Measurements from ENCODE around the gene CYFIP2. TPM values are rescaled to one million over a fixed set of nuclear protein-coding genes. Genes with fewer than 3 reads are reported as not detected.

The CYFIP2 gene
- total RNA-seq, 1 experiment from 2014 or later: 95.3 TPM

DNA sequence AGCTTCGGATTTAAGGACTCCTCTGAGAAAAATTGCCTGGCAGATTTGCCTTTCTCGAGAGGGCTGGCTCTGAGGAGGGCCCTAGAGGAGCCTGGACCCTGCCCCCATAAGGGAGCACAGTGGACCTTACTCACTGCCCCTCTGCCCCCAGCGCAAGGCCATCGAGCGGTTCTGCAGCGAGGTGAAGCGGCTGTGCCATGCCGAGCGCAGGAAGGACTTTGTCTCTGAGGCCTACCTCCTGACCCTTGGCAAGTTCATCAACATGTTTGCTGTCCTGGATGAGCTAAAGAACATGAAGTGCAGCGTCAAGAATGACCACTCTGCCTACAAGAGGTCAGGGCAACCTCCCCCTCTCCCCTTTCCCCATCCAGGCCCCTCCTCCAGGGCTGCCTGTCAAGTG, 34.6 kb downstream of the CYFIP2 start (continued):
- TF ChIP-seq, protein P1, sequence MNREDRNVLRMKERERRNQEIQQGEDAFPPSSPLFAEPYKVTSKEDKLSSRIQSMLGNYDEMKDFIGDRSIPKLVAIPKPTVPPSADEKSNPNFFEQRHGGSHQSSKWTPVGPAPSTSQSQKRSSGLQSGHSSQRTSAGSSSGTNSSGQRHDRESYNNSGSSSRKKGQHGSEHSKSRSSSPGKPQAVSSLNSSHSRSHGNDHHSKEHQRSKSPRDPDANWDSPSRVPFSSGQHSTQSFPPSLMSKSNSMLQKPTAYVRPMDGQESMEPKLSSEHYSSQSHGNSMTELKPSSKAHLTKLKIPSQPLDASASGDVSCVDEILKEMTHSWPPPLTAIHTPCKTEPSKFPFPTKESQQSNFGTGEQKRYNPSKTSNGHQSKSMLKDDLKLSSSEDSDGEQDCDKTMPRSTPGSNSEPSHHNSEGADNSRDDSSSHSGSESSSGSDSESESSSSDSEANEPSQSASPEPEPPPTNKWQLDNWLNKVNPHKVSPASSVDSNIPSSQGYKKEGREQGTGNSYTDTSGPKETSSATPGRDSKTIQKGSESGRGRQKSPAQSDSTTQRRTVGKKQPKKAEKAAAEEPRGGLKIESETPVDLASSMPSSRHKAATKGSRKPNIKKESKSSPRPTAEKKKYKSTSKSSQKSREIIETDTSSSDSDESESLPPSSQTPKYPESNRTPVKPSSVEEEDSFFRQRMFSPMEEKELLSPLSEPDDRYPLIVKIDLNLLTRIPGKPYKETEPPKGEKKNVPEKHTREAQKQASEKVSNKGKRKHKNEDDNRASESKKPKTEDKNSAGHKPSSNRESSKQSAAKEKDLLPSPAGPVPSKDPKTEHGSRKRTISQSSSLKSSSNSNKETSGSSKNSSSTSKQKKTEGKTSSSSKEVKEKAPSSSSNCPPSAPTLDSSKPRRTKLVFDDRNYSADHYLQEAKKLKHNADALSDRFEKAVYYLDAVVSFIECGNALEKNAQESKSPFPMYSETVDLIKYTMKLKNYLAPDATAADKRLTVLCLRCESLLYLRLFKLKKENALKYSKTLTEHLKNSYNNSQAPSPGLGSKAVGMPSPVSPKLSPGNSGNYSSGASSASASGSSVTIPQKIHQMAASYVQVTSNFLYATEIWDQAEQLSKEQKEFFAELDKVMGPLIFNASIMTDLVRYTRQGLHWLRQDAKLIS (CRISPR knock-in tag; IDR thresholded peaks at IDR 0.05; ENCODE audit: borderline replicate concordance): no peak
- TF ChIP-seq RELA (CRISPR knock-in tag; IDR thresholded peaks at IDR 0.05; ENCODE audit: borderline replicate concordance) (no peak), ZBTB21 (CRISPR knock-in tag; IDR thresholded peaks at IDR 0.05; ENCODE audit: borderline replicate concordance) (no peak), TCF7 (CRISPR knock-in tag; IDR thresholded peaks at IDR 0.05; ENCODE audit: low read depth) (no peak), KAT7 (CRISPR knock-in tag; IDR thresholded peaks at IDR 0.05; ENCODE audit: borderline replicate concordance) (no peak), CBFB (CRISPR knock-in tag; IDR thresholded peaks at IDR 0.05; ENCODE audit: low read depth) (no peak), NFE2L1 (CRISPR knock-in tag; IDR thresholded peaks at IDR 0.05) (no peak)
- TF ChIP-seq, protein P2, sequence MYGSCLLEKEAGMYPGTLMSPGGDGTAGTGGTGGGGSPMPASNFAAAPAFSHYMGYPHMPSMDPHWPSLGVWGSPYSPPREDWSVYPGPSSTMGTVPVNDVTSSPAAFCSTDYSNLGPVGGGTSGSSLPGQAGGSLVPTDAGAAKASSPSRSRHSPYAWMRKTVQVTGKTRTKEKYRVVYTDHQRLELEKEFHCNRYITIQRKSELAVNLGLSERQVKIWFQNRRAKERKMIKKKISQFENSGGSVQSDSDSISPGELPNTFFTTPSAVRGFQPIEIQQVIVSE (CRISPR knock-in tag; IDR thresholded peaks at IDR 0.05; ENCODE audit: borderline replicate concordance): no peak
- TF ChIP-seq, protein P3, sequence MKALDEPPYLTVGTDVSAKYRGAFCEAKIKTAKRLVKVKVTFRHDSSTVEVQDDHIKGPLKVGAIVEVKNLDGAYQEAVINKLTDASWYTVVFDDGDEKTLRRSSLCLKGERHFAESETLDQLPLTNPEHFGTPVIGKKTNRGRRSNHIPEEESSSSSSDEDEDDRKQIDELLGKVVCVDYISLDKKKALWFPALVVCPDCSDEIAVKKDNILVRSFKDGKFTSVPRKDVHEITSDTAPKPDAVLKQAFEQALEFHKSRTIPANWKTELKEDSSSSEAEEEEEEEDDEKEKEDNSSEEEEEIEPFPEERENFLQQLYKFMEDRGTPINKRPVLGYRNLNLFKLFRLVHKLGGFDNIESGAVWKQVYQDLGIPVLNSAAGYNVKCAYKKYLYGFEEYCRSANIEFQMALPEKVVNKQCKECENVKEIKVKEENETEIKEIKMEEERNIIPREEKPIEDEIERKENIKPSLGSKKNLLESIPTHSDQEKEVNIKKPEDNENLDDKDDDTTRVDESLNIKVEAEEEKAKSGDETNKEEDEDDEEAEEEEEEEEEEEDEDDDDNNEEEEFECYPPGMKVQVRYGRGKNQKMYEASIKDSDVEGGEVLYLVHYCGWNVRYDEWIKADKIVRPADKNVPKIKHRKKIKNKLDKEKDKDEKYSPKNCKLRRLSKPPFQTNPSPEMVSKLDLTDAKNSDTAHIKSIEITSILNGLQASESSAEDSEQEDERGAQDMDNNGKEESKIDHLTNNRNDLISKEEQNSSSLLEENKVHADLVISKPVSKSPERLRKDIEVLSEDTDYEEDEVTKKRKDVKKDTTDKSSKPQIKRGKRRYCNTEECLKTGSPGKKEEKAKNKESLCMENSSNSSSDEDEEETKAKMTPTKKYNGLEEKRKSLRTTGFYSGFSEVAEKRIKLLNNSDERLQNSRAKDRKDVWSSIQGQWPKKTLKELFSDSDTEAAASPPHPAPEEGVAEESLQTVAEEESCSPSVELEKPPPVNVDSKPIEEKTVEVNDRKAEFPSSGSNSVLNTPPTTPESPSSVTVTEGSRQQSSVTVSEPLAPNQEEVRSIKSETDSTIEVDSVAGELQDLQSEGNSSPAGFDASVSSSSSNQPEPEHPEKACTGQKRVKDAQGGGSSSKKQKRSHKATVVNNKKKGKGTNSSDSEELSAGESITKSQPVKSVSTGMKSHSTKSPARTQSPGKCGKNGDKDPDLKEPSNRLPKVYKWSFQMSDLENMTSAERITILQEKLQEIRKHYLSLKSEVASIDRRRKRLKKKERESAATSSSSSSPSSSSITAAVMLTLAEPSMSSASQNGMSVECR (CRISPR knock-in tag; IDR thresholded peaks at IDR 0.05; ENCODE audit: borderline replicate concordance): no peak
- TF ChIP-seq, protein P4, sequence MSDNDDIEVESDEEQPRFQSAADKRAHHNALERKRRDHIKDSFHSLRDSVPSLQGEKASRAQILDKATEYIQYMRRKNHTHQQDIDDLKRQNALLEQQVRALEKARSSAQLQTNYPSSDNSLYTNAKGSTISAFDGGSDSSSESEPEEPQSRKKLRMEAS (CRISPR knock-in tag; IDR thresholded peaks at IDR 0.05): no peak

DNA sequence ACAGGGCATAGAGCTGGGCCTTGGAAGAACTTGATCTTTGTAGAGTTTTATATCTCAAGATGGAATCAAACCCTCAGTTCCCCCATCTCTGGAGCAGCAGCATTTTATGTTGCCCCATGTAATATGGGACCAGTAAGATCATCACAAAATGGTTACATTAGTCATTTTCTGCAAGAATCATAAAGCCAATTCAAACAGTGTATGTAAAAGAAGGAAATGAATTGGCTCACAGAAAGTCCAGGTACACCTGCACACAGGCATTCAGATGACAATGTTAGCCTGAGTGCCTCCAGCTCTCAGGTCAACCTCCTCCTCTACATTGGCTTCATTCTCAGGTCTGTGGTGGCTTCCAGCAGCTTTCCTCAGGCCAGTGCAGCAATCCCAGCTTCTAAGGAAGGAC, 35.1 kb downstream of the CYFIP2 start:
- no peak overlapping the region for H3K27ac Mint-ChIP-seq
- ChIA-PET POLR2A (no interaction called here), CTCF (interaction anchor here (2.3 kb wide), 1 partner anchor 27 kb away, joined by 7 read pairs; no protein-coding TSS in a partner anchor)
- no peaks in the 10 kb centered on the region for H3K4me1 Mint-ChIP-seq
- H3K36me3 Mint-ChIP-seq: peaks cover 34% of the 10 kb centered on the region
- H3K9me3 Mint-ChIP-seq: no peaks in the 10 kb centered on the region
- DNase-seq (ENCODE audit: low spot score): no peak
- H3K27me3 Mint-ChIP-seq (ENCODE audit: low read depth): no peaks in the 10 kb centered on the region
- no peak for ATAC-seq
- H3K4me3 Mint-ChIP-seq: no peak overlapping the region
- TF ChIP-seq MXD4 (CRISPR knock-in tag; IDR thresholded peaks at IDR 0.05; ENCODE audit: borderline replicate concordance) (no peak), GTF2I (CRISPR knock-in tag; conservative IDR thresholded peaks at IDR 0.05) (no peak), ESRRA (CRISPR knock-in tag; IDR thresholded peaks at IDR 0.05; ENCODE audit: borderline replicate concordance) (no peak), CBFB (CRISPR knock-in tag; IDR thresholded peaks at IDR 0.05; ENCODE audit: low read depth) (no peak), TP53 (CRISPR knock-in tag; IDR thresholded peaks at IDR 0.05) (no peak), NR3C1 (CRISPR knock-in tag; conservative IDR thresholded peaks at IDR 0.05; ENCODE audit: low read depth) (no peak), SOX15 (CRISPR knock-in tag; IDR thresholded peaks at IDR 0.05) (no peak)
- TF ChIP-seq, protein P2 (CRISPR knock-in tag; IDR thresholded peaks at IDR 0.05; ENCODE audit: borderline replicate concordance): no peak
- TF ChIP-seq, protein P5, sequence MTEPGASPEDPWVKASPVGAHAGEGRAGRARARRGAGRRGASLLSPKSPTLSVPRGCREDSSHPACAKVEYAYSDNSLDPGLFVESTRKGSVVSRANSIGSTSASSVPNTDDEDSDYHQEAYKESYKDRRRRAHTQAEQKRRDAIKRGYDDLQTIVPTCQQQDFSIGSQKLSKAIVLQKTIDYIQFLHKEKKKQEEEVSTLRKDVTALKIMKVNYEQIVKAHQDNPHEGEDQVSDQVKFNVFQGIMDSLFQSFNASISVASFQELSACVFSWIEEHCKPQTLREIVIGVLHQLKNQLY (CRISPR knock-in tag; IDR thresholded peaks at IDR 0.05): no peak
- TF ChIP-seq, protein P6, sequence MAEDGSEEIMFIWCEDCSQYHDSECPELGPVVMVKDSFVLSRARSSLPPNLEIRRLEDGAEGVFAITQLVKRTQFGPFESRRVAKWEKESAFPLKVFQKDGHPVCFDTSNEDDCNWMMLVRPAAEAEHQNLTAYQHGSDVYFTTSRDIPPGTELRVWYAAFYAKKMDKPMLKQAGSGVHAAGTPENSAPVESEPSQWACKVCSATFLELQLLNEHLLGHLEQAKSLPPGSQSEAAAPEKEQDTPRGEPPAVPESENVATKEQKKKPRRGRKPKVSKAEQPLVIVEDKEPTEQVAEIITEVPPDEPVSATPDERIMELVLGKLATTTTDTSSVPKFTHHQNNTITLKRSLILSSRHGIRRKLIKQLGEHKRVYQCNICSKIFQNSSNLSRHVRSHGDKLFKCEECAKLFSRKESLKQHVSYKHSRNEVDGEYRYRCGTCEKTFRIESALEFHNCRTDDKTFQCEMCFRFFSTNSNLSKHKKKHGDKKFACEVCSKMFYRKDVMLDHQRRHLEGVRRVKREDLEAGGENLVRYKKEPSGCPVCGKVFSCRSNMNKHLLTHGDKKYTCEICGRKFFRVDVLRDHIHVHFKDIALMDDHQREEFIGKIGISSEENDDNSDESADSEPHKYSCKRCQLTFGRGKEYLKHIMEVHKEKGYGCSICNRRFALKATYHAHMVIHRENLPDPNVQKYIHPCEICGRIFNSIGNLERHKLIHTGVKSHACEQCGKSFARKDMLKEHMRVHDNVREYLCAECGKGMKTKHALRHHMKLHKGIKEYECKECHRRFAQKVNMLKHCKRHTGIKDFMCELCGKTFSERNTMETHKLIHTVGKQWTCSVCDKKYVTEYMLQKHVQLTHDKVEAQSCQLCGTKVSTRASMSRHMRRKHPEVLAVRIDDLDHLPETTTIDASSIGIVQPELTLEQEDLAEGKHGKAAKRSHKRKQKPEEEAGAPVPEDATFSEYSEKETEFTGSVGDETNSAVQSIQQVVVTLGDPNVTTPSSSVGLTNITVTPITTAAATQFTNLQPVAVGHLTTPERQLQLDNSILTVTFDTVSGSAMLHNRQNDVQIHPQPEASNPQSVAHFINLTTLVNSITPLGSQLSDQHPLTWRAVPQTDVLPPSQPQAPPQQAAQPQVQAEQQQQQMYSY (CRISPR knock-in tag; IDR thresholded peaks at IDR 0.05): no peak
- TF ChIP-seq, protein P7, sequence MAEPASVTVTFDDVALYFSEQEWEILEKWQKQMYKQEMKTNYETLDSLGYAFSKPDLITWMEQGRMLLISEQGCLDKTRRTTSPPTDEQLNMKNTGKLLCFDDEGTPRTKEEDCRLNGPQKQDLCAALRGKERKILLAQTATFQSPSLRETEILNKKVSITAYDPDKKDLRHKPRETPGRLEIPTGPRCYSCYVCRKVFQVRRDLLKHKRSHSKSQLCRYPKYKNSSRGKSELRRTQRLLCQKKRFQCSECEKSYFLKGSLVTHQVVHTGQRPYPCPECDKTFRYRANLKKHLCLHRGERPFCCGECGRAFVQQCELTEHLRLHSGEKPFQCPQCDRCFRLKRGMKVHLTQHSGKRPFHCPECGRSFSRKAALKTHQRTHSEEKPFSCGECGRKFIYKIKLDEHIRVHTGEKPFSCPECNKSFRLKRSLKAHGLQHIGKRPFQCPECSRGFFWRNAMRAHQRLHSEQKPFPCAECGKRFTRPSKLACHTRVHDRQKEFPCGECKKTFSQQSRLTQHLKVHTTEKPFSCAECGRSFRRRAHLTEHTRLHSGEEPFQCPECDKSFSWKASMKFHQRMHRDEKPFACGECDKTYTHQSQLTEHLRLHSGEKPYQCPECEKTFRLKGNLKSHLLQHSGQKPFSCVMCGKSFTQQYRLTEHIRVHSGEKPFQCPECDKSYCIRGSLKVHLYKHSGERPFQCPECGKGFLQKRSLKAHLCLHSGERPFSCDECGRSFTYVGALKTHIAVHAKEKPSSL (CRISPR knock-in tag; conservative IDR thresholded peaks at IDR 0.05): no peak

Measured in WTC11 (cell line).